ENCODE results near the gene ACO2. TPM values are rescaled to one million over a fixed set of nuclear protein-coding genes. Genes with fewer than 3 reads are reported as not detected.

Gene ACO2
- total RNA-seq, 1 donor from 2014 or later = 153 TPM

DNA sequence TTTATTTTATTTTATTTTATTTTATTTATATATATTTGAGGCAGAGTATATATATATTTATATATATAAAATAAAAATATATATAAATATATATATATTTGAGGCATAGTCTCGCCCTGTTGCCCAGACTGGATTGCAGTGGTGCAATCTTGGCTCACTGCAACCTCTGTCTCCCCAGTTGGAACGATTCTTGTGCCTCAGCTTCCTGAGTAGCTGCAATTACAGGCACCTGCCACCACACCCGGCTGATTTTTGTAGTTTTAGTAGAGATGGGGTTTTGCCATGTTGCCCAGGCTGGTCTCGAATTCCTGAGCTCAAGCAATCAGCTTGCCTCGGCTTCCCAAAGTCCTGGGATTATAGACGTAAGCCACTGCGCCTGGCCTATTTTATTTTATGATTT, 31.4 kb downstream of the ACO2 start:
- Mint-ChIP-seq H3K36me3 (ENCODE audit: low read depth) (peaks cover 58% of the 10 kb centered on the region), H3K27me3 (no peaks in the 10 kb centered on the region), H3K27ac (no peak overlapping the region), H3K9me3 (no peaks in the 10 kb centered on the region), H3K4me3 (no peak overlapping the region), H3K4me1 (peaks cover 43% of the 10 kb centered on the region)
- ChIA-PET POLR2A (interaction anchor here (1.6 to 4.3 kb wide), 8 partner anchors 18 to 119 kb away, joined by 4 to 86 read pairs (median 13); partner anchors contain the start of genes ACO2, PHF5A and TOB2), CTCF (interaction anchor here (1.1 to 4.2 kb wide), 11 partner anchors 9 to 96 kb away, joined by 3 to 91 read pairs (median 7); partner anchors contain the start of genes ACO2, PHF5A and TOB2)
- ATAC-seq (ENCODE audit: low read depth) (no peak), DNase-seq (no peak)
- TF ChIP-seq, protein P1, sequence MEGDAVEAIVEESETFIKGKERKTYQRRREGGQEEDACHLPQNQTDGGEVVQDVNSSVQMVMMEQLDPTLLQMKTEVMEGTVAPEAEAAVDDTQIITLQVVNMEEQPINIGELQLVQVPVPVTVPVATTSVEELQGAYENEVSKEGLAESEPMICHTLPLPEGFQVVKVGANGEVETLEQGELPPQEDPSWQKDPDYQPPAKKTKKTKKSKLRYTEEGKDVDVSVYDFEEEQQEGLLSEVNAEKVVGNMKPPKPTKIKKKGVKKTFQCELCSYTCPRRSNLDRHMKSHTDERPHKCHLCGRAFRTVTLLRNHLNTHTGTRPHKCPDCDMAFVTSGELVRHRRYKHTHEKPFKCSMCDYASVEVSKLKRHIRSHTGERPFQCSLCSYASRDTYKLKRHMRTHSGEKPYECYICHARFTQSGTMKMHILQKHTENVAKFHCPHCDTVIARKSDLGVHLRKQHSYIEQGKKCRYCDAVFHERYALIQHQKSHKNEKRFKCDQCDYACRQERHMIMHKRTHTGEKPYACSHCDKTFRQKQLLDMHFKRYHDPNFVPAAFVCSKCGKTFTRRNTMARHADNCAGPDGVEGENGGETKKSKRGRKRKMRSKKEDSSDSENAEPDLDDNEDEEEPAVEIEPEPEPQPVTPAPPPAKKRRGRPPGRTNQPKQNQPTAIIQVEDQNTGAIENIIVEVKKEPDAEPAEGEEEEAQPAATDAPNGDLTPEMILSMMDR (IDR thresholded peaks at IDR 0.05) = no peak
- intact Hi-C loops (cut with micrococcal nuclease) = no loop called here

DNA sequence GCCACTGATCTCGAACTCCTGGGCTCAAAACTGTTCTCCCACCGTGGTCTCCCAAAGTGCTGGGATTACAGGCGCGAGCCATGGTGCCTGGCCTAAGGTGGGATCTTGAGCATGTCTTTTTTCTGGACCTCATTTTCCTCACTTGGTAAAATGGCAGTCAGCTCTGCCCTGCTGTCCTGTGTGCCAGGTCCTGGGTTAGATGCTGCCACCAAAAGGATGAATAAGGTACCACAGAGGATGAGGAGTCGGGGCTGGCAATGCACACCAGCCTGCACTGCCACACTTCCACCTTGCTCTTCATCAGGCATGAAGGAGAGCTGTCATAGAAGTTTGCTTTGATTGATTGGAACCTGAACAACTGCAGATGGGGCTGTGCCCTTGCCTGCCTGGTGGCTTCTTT, 32.3 kb downstream of the ACO2 start:
- H3K4me1 Mint-ChIP-seq = peaks cover 47% of the 10 kb centered on the region
- TF ChIP-seq, protein P1 (IDR thresholded peaks at IDR 0.05) = no peak

DNA sequence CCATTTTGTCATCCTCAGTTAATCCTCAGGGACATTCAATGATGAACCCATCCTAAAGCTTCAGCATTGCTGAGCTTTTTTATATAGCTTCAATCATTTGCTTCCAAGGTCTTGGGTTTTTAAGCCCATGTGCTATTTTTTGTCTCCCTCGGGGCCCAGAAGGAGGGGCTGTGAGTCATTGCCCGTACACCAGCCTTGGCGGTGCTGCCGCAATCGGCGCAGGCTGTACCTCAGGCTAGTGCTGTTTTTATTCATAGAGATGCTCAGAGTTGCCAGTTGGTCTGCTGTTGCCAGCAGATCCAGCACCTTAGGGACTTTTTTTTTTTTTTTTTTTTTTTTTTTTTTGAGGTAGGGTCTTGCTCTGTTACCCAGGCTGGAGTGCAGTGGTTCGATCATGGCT, 35.5 kb downstream of the ACO2 start:
- H3K27me3 Mint-ChIP-seq = no peaks in the 10 kb centered on the region
- TF ChIP-seq, protein P1 (IDR thresholded peaks at IDR 0.05) = no peak
- H3K9me3 Mint-ChIP-seq = no peaks in the 10 kb centered on the region
- peaks cover 71% of the 10 kb centered on the region for H3K36me3 Mint-ChIP-seq (ENCODE audit: low read depth)
- DNase-seq (no peak), ATAC-seq (ENCODE audit: low read depth) (peak; percentile 84)
- POLR2A ChIA-PET = interaction anchor here (0.6 to 4.0 kb wide), 5 partner anchors 26 to 117 kb away, joined by 5 to 48 read pairs (median 11); partner anchors contain the start of genes ACO2, DESI1, PHF5A and TOB2
- no peak overlapping the region for H3K4me3 Mint-ChIP-seq
- intact Hi-C loops (cut with micrococcal nuclease) = no loop called here
- H3K27ac Mint-ChIP-seq = peak overlapping the region; percentile 46
- H3K4me1 Mint-ChIP-seq = peaks cover 39% of the 10 kb centered on the region
- CTCF ChIA-PET = interaction anchor here (0.6 to 3.2 kb wide), 2 partner anchors 13 to 101 kb away, joined by 4 to 14 read pairs; no protein-coding TSS in a partner anchor

More for the DNA sequence above, 32.3 kb downstream of the ACO2 start:
- DNase-seq (no peak), ATAC-seq (ENCODE audit: low read depth) (peak; percentile 88)
- no peaks in the 10 kb centered on the region for H3K27me3 Mint-ChIP-seq
- intact Hi-C loops (cut with micrococcal nuclease) = loop anchor here (1.0 kb wide), 5 partner anchors 22 to 98 kb away; partner anchors contain the start of genes ACO2 and TOB2
- H3K4me3 Mint-ChIP-seq = no peak overlapping the region
- peaks cover 59% of the 10 kb centered on the region for H3K36me3 Mint-ChIP-seq (ENCODE audit: low read depth)
- H3K9me3 Mint-ChIP-seq = no peaks in the 10 kb centered on the region
- H3K27ac Mint-ChIP-seq = peak overlapping the region; percentile 83
- ChIA-PET CTCF (interaction anchor here (0.7 to 4.2 kb wide), 13 partner anchors 10 to 102 kb away, joined by 3 to 91 read pairs (median 7); partner anchors contain the start of genes ACO2, PHF5A and TOB2), POLR2A (interaction anchor here (0.7 to 4.3 kb wide), 11 partner anchors 19 to 120 kb away, joined by 3 to 86 read pairs (median 9); partner anchors contain the start of genes ACO2, PHF5A and TOB2)

DNA sequence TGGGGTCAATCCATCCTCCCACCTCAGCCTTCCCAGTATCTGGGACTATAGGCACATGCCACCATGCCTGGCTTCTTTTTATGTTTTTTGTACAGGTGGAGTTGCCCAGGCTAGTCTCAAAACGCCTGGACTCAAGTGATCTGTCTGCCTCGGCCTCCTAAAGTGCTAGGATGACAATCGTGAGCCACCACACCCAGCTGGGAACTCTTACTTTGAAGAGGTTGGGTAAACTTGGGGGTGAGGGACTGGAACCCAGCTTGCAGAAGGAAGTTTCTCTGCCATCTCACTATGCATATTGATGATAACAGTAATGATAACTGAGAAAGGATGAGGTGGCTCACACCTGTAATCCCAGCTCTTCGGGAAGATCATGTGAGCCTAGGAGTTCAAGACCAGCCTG, 35.9 kb downstream of the ACO2 start:
- H3K4me3 Mint-ChIP-seq = no peak overlapping the region
- DNase-seq (no peak), ATAC-seq (ENCODE audit: low read depth) (no peak)
- H3K4me1 Mint-ChIP-seq = peaks cover 35% of the 10 kb centered on the region
- CTCF ChIA-PET = interaction anchor here (1.0 to 3.2 kb wide), 2 partner anchors 13 to 102 kb away, joined by 6 to 14 read pairs; no protein-coding TSS in a partner anchor
- peaks cover 69% of the 10 kb centered on the region for H3K36me3 Mint-ChIP-seq (ENCODE audit: low read depth)
- intact Hi-C loops (cut with micrococcal nuclease) = no loop called here
- TF ChIP-seq, protein P1 (IDR thresholded peaks at IDR 0.05) = no peak
- H3K27ac Mint-ChIP-seq = no peak overlapping the region
- no peaks in the 10 kb centered on the region for H3K9me3 Mint-ChIP-seq
- POLR2A ChIA-PET = interaction anchor here (0.6 to 4.0 kb wide), 5 partner anchors 26 to 128 kb away, joined by 5 to 48 read pairs (median 11); partner anchors contain the start of genes ACO2, PHF5A and TOB2
- no peaks in the 10 kb centered on the region for H3K27me3 Mint-ChIP-seq

DNA sequence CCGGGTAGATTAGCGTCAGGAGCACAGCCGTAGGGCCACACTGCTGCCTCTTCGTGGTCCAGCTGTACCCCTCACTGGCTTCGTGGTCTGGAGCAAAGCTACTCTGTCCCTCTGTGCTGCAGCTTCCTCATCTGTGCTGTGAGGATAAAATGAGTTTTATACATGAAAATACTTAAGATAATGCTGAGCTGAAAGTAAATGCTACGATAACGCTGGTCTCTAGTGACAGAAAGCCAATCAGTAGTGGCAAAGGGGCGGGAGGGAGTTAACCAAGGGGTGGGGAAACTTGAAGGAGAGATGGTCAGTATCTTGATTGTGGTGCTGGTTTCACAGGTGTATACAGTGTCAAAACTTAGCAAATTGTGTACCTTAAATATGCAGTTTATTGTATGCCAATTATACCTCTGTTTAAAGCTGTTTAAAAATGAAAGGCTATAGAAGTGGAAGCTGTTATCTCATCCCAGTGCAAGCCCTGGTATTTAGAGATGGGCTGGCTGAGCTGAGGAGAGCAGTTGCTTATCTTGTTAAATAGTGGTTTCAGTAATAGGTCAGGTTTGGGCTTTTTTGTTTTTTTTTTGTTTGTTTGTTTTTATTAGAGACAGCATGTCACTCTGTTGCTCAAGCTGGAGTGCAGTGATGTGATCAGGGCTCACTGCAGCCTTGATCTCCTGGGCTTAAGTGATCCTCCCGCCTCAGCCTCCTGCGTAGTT, 36.7 kb downstream of the ACO2 start:
- Mint-ChIP-seq H3K4me3 (no peak overlapping the region), H3K4me1 (peaks cover 29% of the 10 kb centered on the region), H3K36me3 (ENCODE audit: low read depth) (peaks cover 72% of the 10 kb centered on the region), H3K27me3 (no peaks in the 10 kb centered on the region), H3K27ac (no peak overlapping the region), H3K9me3 (no peaks in the 10 kb centered on the region)
- no peak for DNase-seq
- intact Hi-C loops (cut with micrococcal nuclease) = no loop called here
- TF ChIP-seq, protein P1 (IDR thresholded peaks at IDR 0.05) = no peak
- no peak for ATAC-seq (ENCODE audit: low read depth)
- CTCF ChIA-PET = interaction anchor here (1.0 to 3.2 kb wide), 3 partner anchors 12 to 102 kb away, joined by 3 to 14 read pairs (median 6); no protein-coding TSS in a partner anchor
- POLR2A ChIA-PET = interaction anchor here (0.6 to 4.0 kb wide), 5 partner anchors 27 to 129 kb away, joined by 3 to 48 read pairs (median 5); partner anchors contain the start of gene TOB2
